Measurements from ENCODE around the gene ASTN2.

The ASTN2 gene

DNA sequence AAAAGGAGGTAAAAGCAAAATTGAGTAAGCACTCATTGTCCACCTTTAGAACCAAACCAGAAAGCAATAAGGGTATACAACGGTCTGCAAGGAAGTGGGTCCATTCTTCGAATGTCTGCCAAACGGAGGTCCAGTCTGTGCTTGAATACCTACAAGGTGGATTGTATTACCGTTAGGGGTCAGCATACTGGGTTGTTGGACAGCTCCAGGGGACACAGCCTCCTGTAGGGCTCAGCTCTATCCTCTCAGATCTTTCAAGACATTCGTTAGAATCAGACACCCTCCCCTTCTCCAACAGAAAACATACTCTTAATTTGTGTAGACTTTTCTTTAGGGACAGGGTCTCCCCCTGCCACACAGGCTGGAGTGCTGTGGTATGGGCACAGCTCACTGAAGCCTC, 5.5 kb downstream of the ASTN2 start:
- no peak overlapping the region for H3K4me3 ChIP-seq (ENCODE audit: low read depth, low read length)
- no peak for DNase-seq (ENCODE audit: low read depth)
- TF ChIP-seq MYC (IDR thresholded peaks at IDR 0.05; ENCODE audit: low read depth, low read length) (no peak), POLR2A (IDR thresholded peaks at IDR 0.05; ENCODE audit: extremely low read depth, insufficient read length) (no peak)
- TF ChIP-seq, protein P1, sequence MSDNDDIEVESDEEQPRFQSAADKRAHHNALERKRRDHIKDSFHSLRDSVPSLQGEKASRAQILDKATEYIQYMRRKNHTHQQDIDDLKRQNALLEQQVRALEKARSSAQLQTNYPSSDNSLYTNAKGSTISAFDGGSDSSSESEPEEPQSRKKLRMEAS (IDR thresholded peaks at IDR 0.05; ENCODE audit: low read depth, low read length) = no peak
- TF ChIP-seq, protein P2, sequence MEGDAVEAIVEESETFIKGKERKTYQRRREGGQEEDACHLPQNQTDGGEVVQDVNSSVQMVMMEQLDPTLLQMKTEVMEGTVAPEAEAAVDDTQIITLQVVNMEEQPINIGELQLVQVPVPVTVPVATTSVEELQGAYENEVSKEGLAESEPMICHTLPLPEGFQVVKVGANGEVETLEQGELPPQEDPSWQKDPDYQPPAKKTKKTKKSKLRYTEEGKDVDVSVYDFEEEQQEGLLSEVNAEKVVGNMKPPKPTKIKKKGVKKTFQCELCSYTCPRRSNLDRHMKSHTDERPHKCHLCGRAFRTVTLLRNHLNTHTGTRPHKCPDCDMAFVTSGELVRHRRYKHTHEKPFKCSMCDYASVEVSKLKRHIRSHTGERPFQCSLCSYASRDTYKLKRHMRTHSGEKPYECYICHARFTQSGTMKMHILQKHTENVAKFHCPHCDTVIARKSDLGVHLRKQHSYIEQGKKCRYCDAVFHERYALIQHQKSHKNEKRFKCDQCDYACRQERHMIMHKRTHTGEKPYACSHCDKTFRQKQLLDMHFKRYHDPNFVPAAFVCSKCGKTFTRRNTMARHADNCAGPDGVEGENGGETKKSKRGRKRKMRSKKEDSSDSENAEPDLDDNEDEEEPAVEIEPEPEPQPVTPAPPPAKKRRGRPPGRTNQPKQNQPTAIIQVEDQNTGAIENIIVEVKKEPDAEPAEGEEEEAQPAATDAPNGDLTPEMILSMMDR (IDR thresholded peaks at IDR 0.05; ENCODE audit: low read depth, low read length) = no peak

DNA sequence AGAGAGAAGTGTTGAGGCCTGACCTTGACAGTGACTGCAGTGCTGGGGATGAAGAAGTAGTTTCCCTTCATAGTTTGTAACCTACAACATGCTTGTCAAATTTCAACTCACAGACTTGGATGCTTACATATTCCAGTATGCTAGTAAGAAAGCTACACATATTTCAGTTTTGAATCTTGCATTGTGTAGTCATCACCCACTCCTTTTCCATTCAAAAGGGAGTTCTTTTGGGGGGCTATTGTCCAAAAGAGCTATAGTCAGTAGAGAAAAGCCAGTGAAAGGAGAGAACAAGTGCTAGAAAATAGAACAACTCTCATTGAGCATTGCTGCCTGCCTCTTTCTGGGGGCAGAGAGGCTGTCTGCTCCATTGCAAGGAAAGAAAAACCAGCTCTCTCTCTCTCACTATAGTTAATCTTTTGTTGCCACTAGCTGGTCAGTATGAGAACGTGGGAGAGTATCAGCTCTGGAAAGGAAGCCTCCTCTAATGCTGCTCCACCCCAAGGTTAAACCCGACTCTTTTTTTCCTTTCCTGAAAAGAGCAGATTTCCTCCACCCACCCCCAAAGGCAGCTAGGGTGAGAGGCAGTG, 7.3 kb downstream of the ASTN2 start:
- TF ChIP-seq, protein P1 (IDR thresholded peaks at IDR 0.05; ENCODE audit: low read depth, low read length) = no peak
- TF ChIP-seq POLR2A (IDR thresholded peaks at IDR 0.05; ENCODE audit: extremely low read depth, insufficient read length) (no peak), MYC (IDR thresholded peaks at IDR 0.05; ENCODE audit: low read depth, low read length) (no peak)
- TF ChIP-seq, protein P2 (IDR thresholded peaks at IDR 0.05; ENCODE audit: low read depth, low read length) = no peak
- no peak for DNase-seq (ENCODE audit: low read depth)

DNA sequence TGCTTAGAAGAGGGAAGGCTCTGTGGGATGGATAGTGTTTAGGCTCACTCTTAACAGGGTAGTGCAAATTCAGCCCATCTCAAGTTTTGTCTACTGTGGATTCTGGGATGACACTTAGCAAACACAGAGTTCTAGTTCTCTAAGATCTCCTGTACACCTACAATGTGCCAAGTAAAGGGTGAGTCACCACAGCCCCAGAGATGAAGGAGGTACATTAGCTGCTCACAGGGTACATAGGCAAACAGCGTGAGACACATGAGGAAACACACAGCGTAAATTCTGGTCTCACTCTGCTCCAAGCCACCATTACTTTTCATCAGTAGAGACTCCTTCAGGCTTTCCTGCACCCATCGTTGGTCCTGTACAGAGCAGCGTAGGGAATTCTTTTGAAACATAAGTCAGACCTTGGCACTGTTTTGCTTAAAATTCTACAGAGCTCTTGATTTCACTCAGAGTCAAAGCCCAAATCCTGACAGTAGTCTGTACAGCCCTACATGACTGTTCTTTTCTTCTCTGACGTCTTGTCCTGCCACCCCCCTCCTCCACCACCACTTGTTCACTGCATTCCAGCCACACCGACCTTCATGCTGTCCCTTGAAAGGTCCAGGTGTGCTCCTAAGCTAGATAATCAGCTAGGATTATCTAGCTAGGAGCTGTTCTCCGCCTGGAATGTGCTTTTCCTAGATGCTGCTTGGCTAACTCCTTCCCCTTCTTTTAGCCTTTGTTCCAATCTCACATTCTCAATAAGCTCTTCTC, 8.7 kb downstream of the ASTN2 start:
- no peak for TF ChIP-seq POLR2A (IDR thresholded peaks at IDR 0.05; ENCODE audit: extremely low read depth, insufficient read length)
- TF ChIP-seq, protein P2 (IDR thresholded peaks at IDR 0.05; ENCODE audit: low read depth, low read length) = no peak
- TF ChIP-seq, protein P1 (IDR thresholded peaks at IDR 0.05; ENCODE audit: low read depth, low read length) = no peak
- no peak overlapping the region for H3K4me3 ChIP-seq (ENCODE audit: low read depth, low read length)
- no peak for DNase-seq (ENCODE audit: low read depth)

More for the DNA sequence above, 7.3 kb downstream of the ASTN2 start:
- no peak overlapping the region for H3K4me3 ChIP-seq (ENCODE audit: low read depth, low read length)

DNA sequence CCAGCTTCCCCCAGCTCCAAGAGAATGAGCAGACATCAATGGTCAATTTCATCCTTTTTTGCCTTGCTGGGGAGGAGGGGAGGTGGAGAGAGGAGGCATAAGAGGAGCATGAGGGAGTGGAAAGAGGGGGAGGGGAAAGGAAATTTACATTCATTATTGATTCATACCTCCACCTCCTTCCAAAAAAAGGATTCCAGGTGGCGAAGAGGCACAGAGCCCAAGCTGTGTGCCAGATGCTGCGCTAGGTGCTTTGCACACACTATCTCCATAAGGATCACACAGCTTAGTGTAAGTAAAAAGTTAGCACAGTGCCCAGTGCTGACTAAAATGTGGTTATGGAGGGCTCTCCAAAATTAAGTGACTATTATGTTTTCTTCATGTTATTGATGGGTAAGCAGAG, 11.0 kb downstream of the ASTN2 start:
- TF ChIP-seq MYC (IDR thresholded peaks at IDR 0.05; ENCODE audit: low read depth, low read length) (no peak), POLR2A (IDR thresholded peaks at IDR 0.05; ENCODE audit: extremely low read depth, insufficient read length) (no peak)
- TF ChIP-seq, protein P2 (IDR thresholded peaks at IDR 0.05; ENCODE audit: low read depth, low read length) = no peak
- TF ChIP-seq, protein P1 (IDR thresholded peaks at IDR 0.05; ENCODE audit: low read depth, low read length) = no peak
- no peak for DNase-seq (ENCODE audit: low read depth)
- H3K4me3 ChIP-seq (ENCODE audit: low read depth, low read length) = no peak overlapping the region

DNA sequence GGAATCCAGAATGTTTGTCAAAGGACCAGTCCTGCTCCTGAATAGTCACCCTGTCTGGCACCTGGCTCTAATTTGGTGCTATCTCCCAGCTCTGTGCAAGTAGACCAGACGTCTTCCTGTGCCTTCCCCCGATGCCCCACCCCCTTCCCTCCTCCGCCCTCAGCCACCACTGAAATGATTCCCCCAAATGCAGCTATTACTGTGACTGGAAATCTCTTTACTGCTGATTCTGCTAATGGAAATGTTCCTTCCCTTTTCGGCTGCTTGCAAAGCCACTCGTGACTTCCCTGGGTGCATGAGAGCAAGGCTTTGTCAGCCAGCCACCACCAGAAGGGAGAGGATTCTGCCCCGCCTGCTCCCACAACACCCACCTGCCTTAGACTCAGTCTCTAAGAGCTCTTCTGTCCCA, 11.4 kb downstream of the ASTN2 start:
- no peak overlapping the region for H3K4me3 ChIP-seq (ENCODE audit: low read depth, low read length)
- no peak for DNase-seq (ENCODE audit: low read depth)
- TF ChIP-seq MYC (IDR thresholded peaks at IDR 0.05; ENCODE audit: low read depth, low read length) (no peak), POLR2A (IDR thresholded peaks at IDR 0.05; ENCODE audit: extremely low read depth, insufficient read length) (no peak)
- TF ChIP-seq, protein P2 (IDR thresholded peaks at IDR 0.05; ENCODE audit: low read depth, low read length) = no peak
- TF ChIP-seq, protein P1 (IDR thresholded peaks at IDR 0.05; ENCODE audit: low read depth, low read length) = no peak
